NCI-H146 treated with DMSO at 0.1 percent for 48 hours (cell line): ENCODE results near the gene ABCC6.
"Not testable (repeated sequence)": the region's sequence is repeated elsewhere in the genome, so short reads cannot be mapped to it uniquely, and the experiment has no call there.

Experiments used
- DNase-seq: peaks from one replicate; lab custom pipeline; 2025; ENCODE audit not compliant: unreplicated experiment; lab: John Stamatoyannopoulos, UW

ABCC6 gene

GRCh38 chr16:16162591-16162990 lies 60.7 kb downstream of the ABCC6 start:
- no peak for DNase-seq

GRCh38 chr16:16161840-16162239 lies 61.5 kb downstream of the ABCC6 start:
- not testable (repeated sequence) for DNase-seq

GRCh38 chr16:16161319-16161718 lies 62.0 kb downstream of the ABCC6 start:
- DNase-seq, result no peak

DNA sequence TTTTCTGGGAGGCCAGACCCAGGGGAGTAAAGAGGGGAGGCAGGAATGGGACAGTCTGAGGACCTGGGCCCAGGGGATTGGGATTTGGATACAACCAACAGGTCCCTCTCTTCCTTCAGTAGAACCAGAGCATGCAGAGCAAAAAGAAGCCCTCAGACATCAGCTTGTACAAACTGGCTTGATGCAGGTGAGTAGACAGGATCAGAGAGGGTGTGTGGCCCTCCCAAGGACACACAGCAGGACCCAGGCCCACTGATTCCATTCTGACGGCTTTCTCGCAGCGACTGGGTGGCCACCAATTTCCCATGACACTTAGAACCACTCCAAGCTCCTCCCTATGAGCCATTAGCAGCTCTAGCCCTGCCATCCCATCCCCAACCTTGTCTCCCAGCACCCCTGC lies 63.6 kb downstream of the ABCC6 start:
- no peak for DNase-seq

GRCh38 chr16:16158741-16159374 lies 64.4 kb downstream of the ABCC6 start:
- no peak for DNase-seq

DNA sequence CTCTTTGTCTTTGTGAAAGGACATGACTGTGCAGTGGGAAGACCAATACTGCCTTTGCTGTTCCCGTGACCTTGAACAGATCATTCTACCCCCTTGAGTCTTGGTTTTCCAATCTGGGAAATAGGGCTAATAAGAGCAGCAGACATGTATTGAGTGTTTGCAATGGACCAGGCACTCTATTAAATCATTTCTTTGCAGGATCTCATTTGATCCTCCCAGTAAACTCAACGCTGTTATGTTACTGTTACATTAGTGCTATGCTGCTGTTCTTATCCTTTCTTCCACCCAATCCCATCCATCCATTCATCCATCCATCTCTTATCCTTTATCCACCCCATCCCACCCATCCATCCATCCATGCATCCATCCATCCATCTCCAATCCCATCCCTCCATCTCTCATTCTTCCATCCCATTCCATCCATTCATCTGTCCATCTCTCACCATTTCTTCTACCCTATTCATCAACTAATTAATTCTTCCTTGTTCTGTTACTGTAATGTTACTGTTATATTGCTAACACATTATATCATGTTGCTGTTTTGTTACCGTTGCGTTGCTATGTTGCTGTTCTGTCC lies 65.1 kb downstream of the ABCC6 start:
- DNase-seq, result no peak

DNA sequence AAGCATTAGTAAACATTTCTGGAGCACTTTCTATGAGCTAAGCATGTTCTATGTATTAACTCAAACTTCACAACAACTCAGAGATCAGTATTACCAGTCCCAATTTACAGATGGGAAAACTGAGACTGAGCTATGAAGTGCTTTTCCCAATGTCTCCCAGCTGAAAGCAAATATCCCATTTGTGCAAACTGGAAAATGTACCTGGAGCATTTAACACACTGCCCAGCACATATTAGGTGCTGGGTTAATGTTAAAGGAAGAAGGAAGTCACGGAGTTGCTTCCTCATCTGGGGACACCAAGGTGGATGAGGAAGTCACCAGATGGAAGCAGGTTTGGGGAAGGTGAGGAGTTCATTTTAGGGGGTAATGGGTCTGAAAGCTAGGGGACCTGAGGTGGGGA lies 66.1 kb downstream of the ABCC6 start:
- DNase-seq, result no peak

- no peak for DNase-seq
Observed at GRCh38 chr16:16155234-16155633, 68.1 kb downstream of the ABCC6 start.

- no peak for DNase-seq
Observed at GRCh38 chr16:16154281-16154951, 68.9 kb downstream of the ABCC6 start.

DNA sequence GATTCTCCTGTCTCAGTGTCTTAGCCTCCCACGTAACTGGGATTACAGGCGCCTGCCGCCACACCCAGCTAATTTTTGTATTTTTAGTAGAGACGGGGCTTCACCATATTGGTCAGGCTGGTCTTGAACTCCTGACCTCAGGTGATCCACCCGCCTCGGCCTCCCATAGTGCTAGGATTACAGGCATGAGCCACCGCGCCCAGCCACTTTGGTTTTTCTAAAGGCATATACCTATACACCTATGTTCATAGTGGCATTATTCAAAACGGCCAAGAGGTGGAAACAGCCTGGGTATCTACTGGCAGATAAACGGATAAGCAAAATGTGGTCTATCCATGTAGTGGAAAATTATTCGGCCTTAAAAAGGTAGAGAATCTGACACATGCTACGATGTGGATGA lies 70.3 kb downstream of the ABCC6 start:
- not testable (repeated sequence) for DNase-seq

- DNase-seq, result no peak
Observed at GRCh38 chr16:16151315-16151714, 72.0 kb downstream of the ABCC6 start.

DNA sequence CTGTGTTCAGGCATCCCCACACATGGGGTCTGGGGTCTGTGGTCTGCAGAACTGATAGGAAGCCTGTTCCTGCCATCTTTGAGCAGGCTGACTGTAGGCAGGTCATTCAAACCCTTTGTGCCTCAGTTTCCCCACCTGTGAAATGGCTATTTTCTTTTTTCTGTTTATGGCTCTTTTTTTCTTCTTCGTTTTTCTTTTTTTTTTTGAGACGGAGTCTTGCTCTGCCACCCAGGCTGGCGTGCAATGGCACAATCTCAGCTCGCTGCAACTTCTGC lies 72.5 kb downstream of the ABCC6 start:
- DNase-seq, result no peak

GRCh38 chr16:16150117-16150877 lies 73.0 kb downstream of the ABCC6 start:
- no peak for DNase-seq

GRCh38 chr16:16149710-16150116 lies 73.6 kb downstream of the ABCC6 start:
- no peak for DNase-seq

GRCh38 chr16:16148755-16149154 lies 74.5 kb downstream of the ABCC6 start:
- DNase-seq, result no peak

DNA sequence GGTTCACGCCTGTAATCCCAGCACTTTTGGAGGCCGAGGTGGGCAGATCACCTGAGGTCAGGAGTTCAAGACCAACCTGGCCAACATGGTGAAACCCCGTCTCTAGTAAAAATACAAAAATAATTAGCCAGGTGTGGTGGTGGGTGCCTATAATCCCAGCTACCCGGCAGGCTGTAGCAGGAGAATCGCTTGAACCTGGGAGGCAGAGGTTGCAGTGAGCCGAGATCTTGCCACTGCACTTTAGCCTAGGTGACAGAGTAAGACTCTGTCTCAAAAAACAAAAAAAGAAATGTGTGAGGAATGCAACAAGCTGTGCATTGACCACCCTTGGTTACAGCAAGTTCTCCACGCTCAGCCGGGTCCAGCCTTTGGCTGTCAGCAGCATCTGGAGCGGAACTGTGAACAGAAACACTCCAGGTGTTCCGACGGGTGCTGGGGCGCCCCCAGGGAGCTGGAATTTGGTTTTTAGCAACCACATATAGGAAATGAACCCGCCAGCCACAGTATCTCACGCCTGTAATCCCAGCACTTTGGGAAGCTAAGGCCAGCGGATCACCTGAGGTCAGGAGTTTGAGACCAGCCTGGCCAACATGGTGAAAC lies 75.2 kb downstream of the ABCC6 start:
- DNase-seq, result not testable (repeated sequence)

GRCh38 chr16:16147316-16147999 lies 75.8 kb downstream of the ABCC6 start:
- DNase-seq, result no peak

DNA sequence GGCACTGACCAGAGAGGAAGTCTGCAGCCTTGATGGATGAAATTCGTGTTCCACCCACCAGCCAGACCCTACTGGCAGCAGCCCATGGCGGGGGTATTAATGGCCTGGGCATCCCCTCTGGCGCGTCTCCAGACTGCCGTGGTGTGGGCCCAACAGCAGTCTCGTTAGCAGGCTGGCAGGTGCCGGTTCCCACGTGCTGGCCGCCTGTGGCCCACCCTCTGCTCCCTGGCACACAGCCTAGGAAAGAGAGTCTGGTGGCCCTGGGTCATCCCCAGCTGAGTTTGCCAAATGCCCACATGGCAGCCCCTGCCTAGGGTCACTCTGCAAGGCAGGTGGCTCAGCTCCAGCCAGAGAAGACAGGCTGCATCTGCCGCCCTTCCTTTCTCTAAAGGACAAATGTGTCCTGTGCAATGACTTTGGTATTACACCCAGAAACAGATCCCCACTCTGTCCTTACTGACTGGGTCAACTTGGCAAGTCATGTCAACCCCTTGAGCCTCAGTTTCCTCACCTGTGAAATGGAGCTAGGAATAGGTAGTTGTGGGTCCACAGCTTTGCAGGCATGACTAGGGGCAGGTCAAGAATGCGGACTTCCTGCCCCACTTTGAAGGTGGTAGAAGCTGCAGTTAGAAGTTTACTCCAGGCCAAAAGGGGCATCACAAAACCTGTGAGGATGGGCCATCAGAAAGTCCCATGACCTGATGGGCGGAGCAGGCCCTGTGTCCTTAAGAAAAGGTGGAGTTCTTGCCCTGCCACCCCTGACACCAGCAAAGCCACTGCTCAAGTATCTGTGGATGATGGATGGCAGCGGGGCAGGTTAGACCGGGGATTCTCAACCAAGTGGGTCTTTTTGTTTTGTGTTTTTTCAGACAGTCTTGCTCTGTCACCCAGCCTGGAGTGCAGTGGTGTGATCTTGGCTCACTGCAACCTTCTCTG lies 76.6 kb downstream of the ABCC6 start:
- DNase-seq, result no peak

- no peak for DNase-seq
Observed at GRCh38 chr16:16145286-16145685, 78.0 kb downstream of the ABCC6 start.

DNA sequence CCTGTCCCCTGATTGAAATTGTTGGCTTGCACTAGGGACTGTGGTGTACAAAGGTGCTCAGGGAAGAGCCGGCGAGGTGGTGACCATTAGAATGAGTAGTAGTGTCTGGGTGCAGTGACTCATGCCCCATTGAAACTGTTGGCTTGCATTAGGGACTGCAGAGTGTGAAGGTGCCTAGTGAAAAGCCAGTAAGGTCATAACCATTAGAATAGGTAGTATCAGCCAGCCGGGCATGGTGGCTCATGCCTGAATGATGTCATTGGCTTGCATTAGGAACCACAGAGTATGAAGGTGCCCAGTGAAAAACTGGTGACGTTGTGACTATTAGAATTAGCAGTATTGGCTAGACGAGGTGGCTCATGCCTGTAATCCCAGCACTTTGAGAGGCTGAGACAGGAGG lies 78.9 kb downstream of the ABCC6 start:
- no peak for DNase-seq
